Neuronal stem cell (in vitro differentiated cells): ENCODE measurements around the gene EFNA1.

ENCODE experiments used
- DNase-seq: peaks from one replicate; pipeline ENCODE4 v3.0.0-alpha.2; 2013; ENCODE audit warnings: low spot score
- H2AFZ ChIP-seq: one replicate; pipeline ENCODE4 v1.6.1; 2013; ENCODE audit warnings: mild to moderate bottlenecking, low read length, inconsistent platforms
- H2AK5ac ChIP-seq: 2 replicates; pipeline ENCODE4 v1.6.1; 2013; ENCODE audit warnings: low read depth, mild to moderate bottlenecking, inconsistent platforms, low read length, moderate library complexity, mixed read lengths
- H2BK120ac ChIP-seq: 2 replicates; pipeline ENCODE4 v1.6.1; 2013; ENCODE audit warnings: low read depth, mild to moderate bottlenecking, inconsistent platforms, low read length, moderate library complexity, mixed read lengths
- H2BK12ac ChIP-seq: one replicate; pipeline ENCODE4 v1.6.1; 2013; ENCODE audit warnings: low read length, inconsistent platforms
- H2BK15ac ChIP-seq: 2 replicates; pipeline ENCODE4 v1.6.1; 2013; ENCODE audit warnings: mild to moderate bottlenecking, low read length, inconsistent platforms, mixed read lengths
- H2BK5ac ChIP-seq: one replicate; pipeline ENCODE4 v1.6.1; 2013; ENCODE audit warnings: inconsistent platforms, mild to moderate bottlenecking, low read length, moderate library complexity
- H3K14ac ChIP-seq: one replicate; pipeline ENCODE4 v1.6.1; 2013; ENCODE audit warnings: low read length, inconsistent platforms
- H3K18ac ChIP-seq: 2 replicates; pipeline ENCODE4 v1.6.1; 2013; ENCODE audit warnings: low read length, inconsistent platforms
- H3K23ac ChIP-seq: 2 replicates; pipeline ENCODE4 v1.6.1; 2013; ENCODE audit warnings: low read depth, mild to moderate bottlenecking, mixed read lengths, low read length, inconsistent platforms; ENCODE audit not compliant: poor library complexity
- H3K27ac ChIP-seq: replicated peaks from 3 replicates; pipeline ENCODE4 v1.5.1; 2013; ENCODE audit warnings: low read length, inconsistent platforms
- H3K27me3 ChIP-seq, 3 experiments: 2 replicates each; pipeline ENCODE4 v1.6.1; 2013; ENCODE audit warnings: low read length in 3 of 3, mild to moderate bottlenecking in 2 of 3, inconsistent platforms in 1 of 3, low read depth in 1 of 3, mixed read lengths in 1 of 3, moderate library complexity in 1 of 3; ENCODE audit not compliant: control insufficient read depth in 3 of 3, insufficient read depth in 3 of 3
- H3K36me3 ChIP-seq, 2 donors: replicated peaks in 1 of 2; 2 replicates each; pipeline ENCODE4 v1.6.1; 2013; ENCODE audit warnings: low read length in 2 of 2; ENCODE audit not compliant: control insufficient read depth in 2 of 2, insufficient read depth in 2 of 2
- H3K4ac ChIP-seq: 2 replicates; pipeline ENCODE4 v1.6.1; 2013; ENCODE audit warnings: inconsistent platforms, mild to moderate bottlenecking, low read length, moderate library complexity
- H3K4me1 ChIP-seq, 2 donors: 1 replicate in 1 of 2; 2 replicates in 1 of 2; pipeline ENCODE4 v1.6.1; 2013; ENCODE audit warnings: low read length in 2 of 2, low read depth in 1 of 2; ENCODE audit not compliant: control insufficient read depth in 2 of 2, insufficient read depth in 1 of 2
- H3K4me2 ChIP-seq: one replicate; pipeline ENCODE4 v1.6.1; 2013; ENCODE audit warnings: mild to moderate bottlenecking, low read length, inconsistent platforms; ENCODE audit not compliant: insufficient read depth, poor library complexity, severe bottlenecking
- H3K4me3 ChIP-seq, 2 donors: 2 replicates each; pipeline ENCODE4 v1.5.1; 2013; ENCODE audit warnings: low read length in 2 of 2, mild to moderate bottlenecking in 2 of 2, inconsistent platforms in 1 of 2, moderate library complexity in 1 of 2
- H3K79me1 ChIP-seq: one replicate; pipeline ENCODE4 v1.6.1; 2013; ENCODE audit warnings: low read depth, mild to moderate bottlenecking, inconsistent platforms, low read length, moderate library complexity
- H3K9ac ChIP-seq: one replicate; pipeline ENCODE4 v1.6.1; 2013; ENCODE audit warnings: mild to moderate bottlenecking, low read depth, low read length, inconsistent platforms; ENCODE audit not compliant: poor library complexity
- H3K9me3 ChIP-seq, 2 donors: replicated peaks in 1 of 2; 2 replicates each; pipeline versions ENCODE3 to v1.6.1; 2013; ENCODE audit warnings: low read length in 2 of 2, mild to moderate bottlenecking in 2 of 2, inconsistent platforms in 1 of 2, low read depth in 1 of 2, mixed read lengths in 1 of 2, moderate library complexity in 1 of 2; ENCODE audit not compliant: control insufficient read depth in 2 of 2, insufficient read depth in 1 of 2
- H4K8ac ChIP-seq: one replicate; pipeline ENCODE4 v1.6.1; 2013; ENCODE audit warnings: low read depth, mild to moderate bottlenecking, inconsistent platforms, low read length, moderate library complexity
- H4K91ac ChIP-seq: one replicate; pipeline ENCODE4 v1.6.1; 2013; ENCODE audit warnings: low read length, low read depth, mild to moderate bottlenecking, inconsistent platforms; ENCODE audit not compliant: poor library complexity
- WGBS, 2 donors: extraction: QIAGEN DNeasy Blood & Tissue Kit; methylation state at CpG; one replicate each; pipeline ENCODE4 v1.1.7; 2013; ENCODE audit warnings: missing lambda C conversion rate in 2 of 2, mixed read lengths in 1 of 2; ENCODE audit not compliant: insufficient read length in 2 of 2, insufficient replicate concordance in 1 of 2; ENCODE audit errors: extremely low coverage in 2 of 2; 5-methylcytosine and 5-hydroxymethylcytosine counted together

Gene EFNA1

DNA sequence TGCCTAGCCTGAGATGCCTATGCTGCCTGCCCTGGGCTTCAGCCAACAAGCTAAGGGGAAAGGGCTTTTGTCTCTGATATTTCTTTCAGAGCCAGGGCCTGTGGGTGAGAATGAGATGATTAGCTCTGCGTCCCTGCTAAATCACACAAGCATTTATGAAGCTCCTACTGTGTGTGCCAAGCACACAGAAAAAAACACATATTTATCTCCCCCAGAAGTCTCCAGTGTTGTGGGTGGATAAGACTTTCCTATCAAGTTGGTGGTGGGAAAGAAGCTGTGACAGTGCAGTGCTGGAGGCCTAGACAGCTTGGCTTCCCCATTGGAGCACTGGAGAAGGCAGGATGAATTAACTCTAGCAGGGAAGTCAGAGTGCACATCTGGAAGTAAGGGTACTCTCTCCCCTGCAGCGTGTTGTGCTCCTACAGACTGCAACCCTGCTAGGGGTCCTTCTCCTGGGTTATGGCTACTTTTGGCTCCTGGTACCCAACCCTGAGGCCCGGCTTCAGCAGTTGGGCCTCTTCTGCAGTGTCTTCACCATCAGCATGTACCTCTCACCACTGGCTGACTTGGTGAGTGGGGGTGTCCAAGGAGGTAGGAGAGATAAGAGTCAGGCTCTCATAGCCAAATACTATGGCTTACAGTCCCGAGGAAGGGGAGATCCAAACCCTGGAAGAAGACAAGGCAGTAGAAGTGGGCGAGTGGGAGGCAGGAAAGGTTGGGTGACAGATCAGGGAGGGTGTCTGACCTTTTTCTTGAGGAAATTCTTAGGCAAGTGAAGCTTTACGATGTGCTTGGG is 9.7 kb downstream of the EFNA1 start:
- Histone ChIP-seq H3K4me1 (peaks cover 7 to 12% of the 10 kb centered on the region in 2 donors), H4K91ac (peak overlapping the region; percentile 19), H3K9ac (peak overlapping the region; percentile 76), H3K4ac (no peak overlapping the region), H3K27me3 (peaks cover 0 to 3% (median 0%) of the 10 kb centered on the region in 3 experiments), H3K79me1 (peaks cover 4% of the 10 kb centered on the region), H2BK15ac (no peak overlapping the region), H3K27ac (peak overlapping the region; percentile 57), H3K4me2 (peak overlapping the region; percentile 66), H2AK5ac (no peak overlapping the region), H2BK12ac (no peak overlapping the region), H3K18ac (peak overlapping the region; percentile 23), H3K14ac (no peak overlapping the region), H3K23ac (no peak overlapping the region), H3K4me3 (peak overlapping the region; percentile 19 to 72), H2BK5ac (no peak overlapping the region), H3K9me3 (no peaks in the 10 kb centered on the region), H3K36me3 (peaks cover 9 to 17% of the 10 kb centered on the region in 2 donors), H4K8ac (no peak overlapping the region), H2AFZ (no peak overlapping the region), H2BK120ac (no peak overlapping the region)
- WGBS, 2 donors = no CpG with 5 or more reads among the region's 6 CpGs
- DNase-seq = no peak

DNA sequence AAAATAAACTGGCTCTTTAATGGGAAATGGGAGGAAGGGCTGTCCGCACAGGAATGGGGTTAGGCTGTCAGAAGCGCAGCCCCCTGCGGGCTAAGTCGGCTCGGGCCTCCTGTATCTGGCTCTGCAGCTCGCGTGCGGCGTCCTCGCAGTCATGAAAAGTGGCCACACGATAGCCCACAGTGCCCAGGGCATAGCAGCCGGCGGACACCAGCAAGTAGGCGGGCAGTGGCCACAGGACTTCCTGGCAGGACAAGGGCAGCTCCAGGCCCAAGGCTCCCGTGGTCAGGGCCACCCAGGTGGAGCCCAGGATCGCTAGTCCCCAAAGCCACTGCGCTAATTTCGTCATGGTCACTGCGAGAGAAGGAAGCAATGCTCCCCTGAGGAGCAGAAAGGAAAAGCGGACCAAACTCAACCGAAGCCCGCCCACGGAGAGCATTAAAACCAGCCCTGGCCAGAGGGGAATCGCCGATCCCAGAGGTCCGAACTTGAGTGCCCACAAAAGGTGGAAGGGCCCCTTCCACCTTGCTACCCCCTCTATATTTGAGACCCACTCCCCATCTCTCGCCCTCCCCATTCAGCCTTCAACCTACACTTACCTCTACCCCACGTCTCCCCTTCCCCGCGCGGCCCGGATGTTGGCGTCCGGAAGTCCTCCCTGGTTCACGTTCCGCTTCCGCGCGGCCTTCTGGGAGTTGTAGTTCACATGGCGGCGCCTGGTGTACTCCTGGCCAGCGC is 12.4 kb downstream of the EFNA1 start, which contains the start of gene DPM3:
TSS of gene DPM3 (minus strand) at position 637 of the 735 bp plus-strand sequence. CDS start at position 346, 291 bp downstream.
- no peak within 1 kb of the TSS for H4K8ac ChIP-seq
- H3K23ac ChIP-seq = peak within 1 kb of the TSS; percentile 95
- peaks cover 0 to 3% (median 0%) of the 10 kb centered on the region in 3 experiments for H3K27me3 ChIP-seq
- peak within 1 kb of the TSS; percentile 88 for H3K18ac ChIP-seq
- H3K36me3 ChIP-seq = peaks cover 7 to 17% of the 10 kb centered on the region in 2 donors
- H3K79me1 ChIP-seq = peaks cover 4% of the 10 kb centered on the region
- H3K4me2 ChIP-seq = peak within 1 kb of the TSS; percentile 100
- H3K4me1 ChIP-seq = peaks cover 4 to 8% of the 10 kb centered on the region in 2 donors
- peak within 1 kb of the TSS; percentile 93 for H2AFZ ChIP-seq
- H3K14ac ChIP-seq = no peak within 1 kb of the TSS
- H2BK5ac ChIP-seq = peak within 1 kb of the TSS; percentile 19
- H3K27ac ChIP-seq = peak within 1 kb of the TSS; percentile 29
- H2AK5ac ChIP-seq = peak within 1 kb of the TSS; percentile 86
- H4K91ac ChIP-seq = no peak within 1 kb of the TSS
- H2BK15ac ChIP-seq = peak within 1 kb of the TSS; percentile 97
- H3K9me3 ChIP-seq = no peaks in the 10 kb centered on the region
- DNase-seq = peak; percentile 75
- WGBS, 2 donors = no CpG with 5 or more reads among the region's 42 CpGs
- peak within 1 kb of the TSS; percentile 89 to 91 for H3K4me3 ChIP-seq
- no peak within 1 kb of the TSS for H2BK12ac ChIP-seq
- H2BK120ac ChIP-seq = no peak within 1 kb of the TSS
- no peak within 1 kb of the TSS for H3K4ac ChIP-seq
- peak within 1 kb of the TSS; percentile 96 for H3K9ac ChIP-seq

DNA sequence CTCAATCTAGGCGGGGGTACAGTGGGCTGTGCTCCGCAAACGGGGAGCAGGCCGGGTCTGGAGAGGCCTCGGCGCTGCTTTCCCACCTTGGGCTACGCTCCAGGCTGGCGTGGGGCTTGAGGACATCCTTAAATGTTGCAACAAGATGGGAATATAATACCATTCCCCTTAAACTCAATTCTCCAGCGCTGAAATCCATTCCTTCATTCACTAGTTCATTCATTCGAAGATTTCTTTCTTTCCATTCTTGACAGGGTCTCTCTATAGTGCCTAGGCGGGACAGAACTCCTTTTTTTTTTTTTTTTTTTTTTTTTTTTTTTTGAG is 12.9 kb downstream of the EFNA1 start:
- H3K9ac ChIP-seq = no peak overlapping the region
- H2BK5ac ChIP-seq = peak overlapping the region; percentile 19
- peak overlapping the region; percentile 93 for H2AFZ ChIP-seq
- peak overlapping the region; percentile 89 to 91 for H3K4me3 ChIP-seq
- no peak overlapping the region for H2BK120ac ChIP-seq
- H3K4me1 ChIP-seq = peaks cover 4 to 8% of the 10 kb centered on the region in 2 donors
- H4K8ac ChIP-seq = no peak overlapping the region
- no peak overlapping the region for H2BK15ac ChIP-seq
- H3K14ac ChIP-seq = no peak overlapping the region
- no peak overlapping the region for H4K91ac ChIP-seq
- peaks cover 0 to 3% (median 0%) of the 10 kb centered on the region in 3 experiments for H3K27me3 ChIP-seq
- no peak overlapping the region for H2BK12ac ChIP-seq
- DNase-seq = no peak
- H3K4ac ChIP-seq = no peak overlapping the region
- H3K27ac ChIP-seq = no peak overlapping the region
- no peak overlapping the region for H2AK5ac ChIP-seq
- H3K23ac ChIP-seq = peak overlapping the region; percentile 95
- WGBS, 2 donors = no CpG with 5 or more reads among the region's 11 CpGs
- H3K4me2 ChIP-seq = peak overlapping the region; percentile 100
- no peaks in the 10 kb centered on the region for H3K9me3 ChIP-seq
- peaks cover 4% of the 10 kb centered on the region for H3K79me1 ChIP-seq
- peaks cover 7 to 17% of the 10 kb centered on the region in 2 donors for H3K36me3 ChIP-seq
- H3K18ac ChIP-seq = peak overlapping the region; percentile 73

DNA sequence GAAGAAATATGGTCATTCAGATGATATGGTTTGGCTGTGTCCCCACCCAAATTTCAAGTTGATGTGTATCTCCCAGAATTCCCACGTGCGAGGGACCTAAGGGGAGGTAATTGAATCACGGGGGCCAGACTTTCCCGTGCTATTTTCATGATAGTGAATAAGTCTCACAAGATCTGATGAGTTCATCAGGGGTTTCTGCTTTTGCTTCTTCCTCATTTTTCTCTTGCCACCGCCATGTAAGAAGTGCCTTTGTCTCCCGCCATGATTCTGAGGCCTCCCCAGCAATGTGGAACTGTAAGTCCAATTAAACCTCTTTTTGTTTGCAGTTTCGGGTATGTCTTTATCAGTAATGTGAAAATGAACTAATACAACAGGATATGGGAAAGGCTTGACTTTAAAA is 14.1 kb downstream of the EFNA1 start:
- H2AFZ ChIP-seq = peak overlapping the region; percentile 47
- no CpG with 5 or more reads among the region's 7 CpGs for WGBS, 2 donors
- H3K14ac ChIP-seq = no peak overlapping the region
- peaks cover 7 to 17% of the 10 kb centered on the region in 2 donors for H3K36me3 ChIP-seq
- no peak overlapping the region for H4K91ac ChIP-seq
- peaks cover 3 to 7% of the 10 kb centered on the region in 2 donors for H3K4me1 ChIP-seq
- no peaks in the 10 kb centered on the region for H3K9me3 ChIP-seq
- H2BK15ac ChIP-seq = no peak overlapping the region
- H2BK120ac ChIP-seq = no peak overlapping the region
- H3K9ac ChIP-seq = no peak overlapping the region
- H3K18ac ChIP-seq = no peak overlapping the region
- no peak overlapping the region for H2BK12ac ChIP-seq
- H4K8ac ChIP-seq = no peak overlapping the region
- H3K4me3 ChIP-seq = no peak overlapping the region
- DNase-seq = no peak
- peaks cover 4% of the 10 kb centered on the region for H3K79me1 ChIP-seq
- no peak overlapping the region for H3K4ac ChIP-seq
- H2BK5ac ChIP-seq = no peak overlapping the region
- no peak overlapping the region for H2AK5ac ChIP-seq
- no peak overlapping the region for H3K23ac ChIP-seq
- peaks cover 0 to 3% (median 0%) of the 10 kb centered on the region in 3 experiments for H3K27me3 ChIP-seq
- no peak overlapping the region for H3K27ac ChIP-seq
- no peak overlapping the region for H3K4me2 ChIP-seq
